HTR-8/SVneo (cell line): ENCODE measurements around the gene REXO5.
"Not testable (repeated sequence)": the region's sequence is repeated elsewhere in the genome, so short reads cannot be mapped to it uniquely, and the experiment has no call there.

ENCODE experiments used
- DNase-seq: peaks from one replicate; pipeline ENCODE4 v3.0.0; 2011; ENCODE audit warnings: low spot score, mixed read lengths; ENCODE audit not compliant: insufficient read length
- FAIRE-seq: peaks from 2 replicates; lab custom pipeline; 2011; peaks lifted over from hg19 to GRCh38; lab: Jason Lieb, UNC

REXO5 gene

DNA sequence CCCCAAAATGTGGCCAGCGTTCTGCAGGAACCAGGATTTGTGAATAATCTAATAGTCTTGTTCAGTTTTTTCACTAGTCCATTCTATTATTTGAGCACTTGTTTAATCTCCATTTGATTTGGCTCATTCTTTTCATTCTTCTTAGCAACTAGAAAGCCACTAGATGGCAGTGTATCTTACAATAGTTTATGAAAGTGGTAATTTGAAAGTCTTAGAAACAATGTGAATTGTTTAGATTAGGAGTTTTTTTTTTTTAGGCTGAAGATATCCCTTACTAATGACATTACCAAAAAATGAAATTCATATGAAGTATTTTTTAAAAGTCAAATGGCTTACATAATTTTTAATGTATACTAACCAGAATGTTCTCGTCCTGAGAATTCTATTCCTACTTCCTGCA lies 6.7 kb upstream of the REXO5 start:
- no peak for DNase-seq
- FAIRE-seq, result no peak

- DNase-seq (no peak), FAIRE-seq (no peak)
Measured at GRCh38 chr16:20801278-20801677, 5.0 kb upstream of the REXO5 start.

GRCh38 chr16:20803192-20803560 lies 3.2 kb upstream of the REXO5 start:
- no peak for FAIRE-seq

GRCh38 chr16:20803561-20804214 lies 2.6 kb upstream of the REXO5 start:
- DNase-seq (no peak), FAIRE-seq (no peak)

More at GRCh38 chr16:20803192-20803560, 3.2 kb upstream of the REXO5 start:
- DNase-seq, result no peak

DNA sequence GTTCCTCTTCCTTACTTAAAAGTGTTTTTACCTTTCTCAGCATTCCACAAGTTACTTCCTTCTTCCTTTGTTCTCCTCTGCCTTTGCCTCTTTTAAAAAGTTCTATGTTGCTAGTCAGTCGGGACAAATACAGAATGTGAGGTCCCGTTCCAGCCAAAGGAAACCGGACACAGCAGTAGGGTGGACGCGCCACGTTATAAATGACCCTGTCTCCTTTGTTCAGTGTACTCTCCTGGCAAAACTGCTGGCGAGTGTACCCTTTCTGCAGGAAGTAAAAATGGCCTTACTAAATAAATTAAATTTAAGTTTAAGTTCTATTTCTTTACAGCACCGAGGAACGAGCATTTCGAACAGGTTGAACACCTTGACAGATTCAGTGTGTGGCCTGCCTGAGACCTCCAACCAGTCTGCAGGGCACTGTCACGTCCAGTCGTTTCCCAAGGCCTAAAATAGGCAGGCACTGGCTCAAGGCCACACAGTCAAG lies 601 bp upstream of the REXO5 start:
- FAIRE-seq, result not testable (repeated sequence)

DNA sequence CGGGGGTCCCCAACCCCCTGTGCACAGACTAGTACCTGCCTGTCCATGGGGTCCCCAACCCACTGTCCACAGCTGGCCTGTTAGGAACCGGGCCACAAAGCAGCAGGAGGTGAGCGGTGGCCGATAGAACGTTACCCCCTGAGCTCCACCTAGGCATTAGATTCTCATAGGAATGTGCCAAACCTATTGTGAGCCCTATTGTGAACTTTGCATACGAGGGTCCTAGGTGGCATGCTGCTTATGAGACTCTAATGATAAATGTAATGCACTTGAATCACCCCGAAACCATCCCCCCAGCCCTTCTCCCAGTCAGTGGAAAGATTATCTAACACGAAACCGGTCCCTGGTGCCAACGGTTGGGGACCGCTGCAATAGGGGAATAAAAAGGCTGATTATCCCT lies 1.5 kb downstream of the REXO5 start:
- FAIRE-seq, result no peak

More for the DNA sequence above, 601 bp upstream of the REXO5 start:
- not testable (repeated sequence) for DNase-seq

GRCh38 chr16:20811889-20812439 lies 5.6 kb downstream of the REXO5 start:
- no peak for DNase-seq
- no peak for FAIRE-seq

More for the DNA sequence above, 1.5 kb downstream of the REXO5 start:
- no peak for DNase-seq

DNA sequence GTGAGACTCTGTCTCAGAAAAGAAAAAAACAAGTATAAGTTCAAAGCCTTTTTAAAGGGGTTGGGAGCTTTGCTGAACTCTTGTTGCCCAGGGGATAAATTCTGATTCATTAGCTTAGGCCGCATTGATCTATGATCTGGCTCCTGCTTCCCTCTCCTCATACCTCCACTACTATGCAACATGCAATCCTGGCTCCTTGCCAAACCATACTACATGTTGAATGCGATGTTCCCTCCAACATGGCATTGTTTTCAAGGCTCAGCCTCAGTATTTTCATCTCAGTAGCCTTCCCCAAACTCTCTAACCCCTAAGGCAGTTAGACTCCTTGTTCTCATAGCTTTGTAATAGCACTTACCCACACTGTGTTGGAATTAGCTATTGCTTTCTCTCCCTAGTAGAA lies 6.2 kb downstream of the REXO5 start:
- DNase-seq (no peak), FAIRE-seq (no peak)

- FAIRE-seq, result no peak
- DNase-seq, result no peak
Measured at GRCh38 chr16:20814784-20815183, 8.5 kb downstream of the REXO5 start.

DNA sequence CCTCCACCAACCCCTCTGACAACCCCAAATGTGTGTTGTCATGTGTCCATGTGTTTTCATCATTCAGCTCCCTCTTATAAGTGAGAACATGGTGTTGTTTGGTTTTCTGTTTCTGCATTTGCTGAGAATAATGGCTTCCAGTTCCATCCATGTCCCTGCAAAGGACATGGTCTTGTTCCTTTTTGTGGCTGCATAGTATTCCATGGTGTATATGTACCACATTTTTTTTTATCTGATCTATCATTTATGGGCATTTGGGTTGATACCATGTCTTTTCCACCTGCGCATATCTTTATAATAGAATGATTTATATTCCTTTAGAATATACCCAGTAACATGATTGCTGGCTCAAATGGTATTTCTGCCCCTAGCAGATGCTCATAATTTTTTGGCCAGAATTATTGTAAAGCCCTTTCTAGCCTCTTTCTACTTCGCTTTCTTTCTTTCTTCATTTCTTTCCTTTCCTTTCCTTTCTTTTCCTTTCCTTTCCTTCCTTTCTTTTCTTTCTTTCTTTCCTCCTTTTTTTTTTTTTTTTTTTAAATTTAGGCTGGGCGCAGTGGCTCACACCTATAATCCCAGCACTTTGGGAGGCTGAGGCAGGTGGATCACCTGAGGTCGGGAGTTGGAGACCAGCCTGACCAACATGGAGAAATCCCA lies 12.7 kb downstream of the REXO5 start:
- no peak for FAIRE-seq
- no peak for DNase-seq

GRCh38 chr16:20821682-20822081 lies 15.4 kb downstream of the REXO5 start:
- FAIRE-seq, result no peak

GRCh38 chr16:20822521-20823325 lies 16.4 kb downstream of the REXO5 start:
- no peak for FAIRE-seq

More at GRCh38 chr16:20821682-20822081, 15.4 kb downstream of the REXO5 start:
- DNase-seq, result no peak

GRCh38 chr16:20826039-20826566 lies 19.8 kb downstream of the REXO5 start:
- no peak for DNase-seq
- FAIRE-seq, result no peak

More at GRCh38 chr16:20822521-20823325, 16.4 kb downstream of the REXO5 start:
- DNase-seq, result no peak

- FAIRE-seq (no peak), DNase-seq (no peak)
Measured at GRCh38 chr16:20829536-20829935, 23.2 kb downstream of the REXO5 start.

GRCh38 chr16:20830372-20830771 lies 24.0 kb downstream of the REXO5 start:
- FAIRE-seq, result no peak
- no peak for DNase-seq

GRCh38 chr16:20833086-20833485 lies 26.8 kb downstream of the REXO5 start:
- no peak for FAIRE-seq
- no peak for DNase-seq

- DNase-seq, result no peak
- no peak for FAIRE-seq
Measured at GRCh38 chr16:20838240-20838639, 31.9 kb downstream of the REXO5 start.

- no peak for DNase-seq
- no peak for FAIRE-seq
Measured at GRCh38 chr16:20839504-20839903, 33.2 kb downstream of the REXO5 start.

DNA sequence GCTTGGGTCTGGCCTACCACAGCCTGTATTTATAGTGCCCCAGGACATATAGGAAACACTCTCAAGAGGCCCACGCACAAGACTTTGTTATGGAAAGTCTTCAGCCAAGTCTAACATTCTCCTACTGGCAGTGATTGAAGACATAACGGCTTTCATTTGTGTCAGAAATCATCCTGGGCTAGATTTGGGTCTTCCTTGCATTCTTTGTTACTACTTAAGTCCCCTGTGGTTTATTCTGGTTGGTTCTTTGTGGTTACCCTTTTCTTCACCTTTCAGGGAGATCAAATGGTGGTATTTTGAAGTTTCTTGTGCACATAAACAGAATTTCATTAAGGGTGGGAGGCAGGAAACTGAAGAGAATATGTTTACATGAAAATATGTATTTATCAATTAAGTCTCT lies 37.7 kb downstream of the REXO5 start:
- DNase-seq (no peak), FAIRE-seq (no peak)

- no peak for DNase-seq
- no peak for FAIRE-seq
Measured at GRCh38 chr16:20844588-20844987, 38.3 kb downstream of the REXO5 start.
